GM18520 (cell line): Measurements from ENCODE around the gene PRRC2A.

Experiments used
- ATAC-seq: cut with Tn5 transposase; IDR thresholded peaks from one replicate; pipeline ENCODE4 v1.9.1; 2021; ENCODE audit not compliant: unreplicated experiment

PRRC2A gene

GRCh38 chr6:31664790-31665500, 44.4 kb downstream of the PRRC2A start, which contains the start of gene GPANK1:
GPANK1 (minus strand) TSS chr6:31664997; CDS start chr6:31664478, 519 bp downstream.
- ATAC-seq, result peak; percentile 25

GRCh38 chr6:31665501-31666336, 45.2 kb downstream of the PRRC2A start, which contains the start of gene CSNK2B:
CSNK2B (plus strand) TSS chr6:31666080; CDS start chr6:31666832, 752 bp downstream.
- peak; percentile 81 for ATAC-seq

- ATAC-seq, result no peak
These were observed 45.9 kb downstream of the PRRC2A start for GRCh38 chr6:31666337-31666965.

- no peak for ATAC-seq
These were observed 49.2 kb downstream of the PRRC2A start, which contains the start of gene LY6G5B for GRCh38 chr6:31669676-31670075. LY6G5B (plus strand) TSS chr6:31669976; CDS start chr6:31670951, 975 bp downstream.

GRCh38 chr6:31676322-31676903, 55.9 kb downstream of the PRRC2A start:
- no peak for ATAC-seq

GRCh38 chr6:31676904-31677303, 56.4 kb downstream of the PRRC2A start:
- ATAC-seq, result no peak

- no peak for ATAC-seq
These were observed 57.4 kb downstream of the PRRC2A start for GRCh38 chr6:31677955-31678354.

- no peak for ATAC-seq
These were observed 60.0 kb downstream of the PRRC2A start, which contains the start of gene LY6G5C for GRCh38 chr6:31680226-31681134. LY6G5C (minus strand) TSS chr6:31681067; CDS start chr6:31680373, 694 bp downstream.

- ATAC-seq, result no peak
These were observed 60.7 kb downstream of the PRRC2A start for GRCh38 chr6:31681135-31681671.

- ATAC-seq, result no peak
These were observed 63.1 kb downstream of the PRRC2A start for GRCh38 chr6:31683591-31683990.

- ATAC-seq, result no peak
These were observed 66.0 kb downstream of the PRRC2A start for GRCh38 chr6:31686483-31686882.

- no peak for ATAC-seq
These were observed 66.8 kb downstream of the PRRC2A start for GRCh38 chr6:31687321-31687720.
